Activated gamma-delta T cell treated with Interleukin-2 at 50 U/mL for 16 hours (primary cell): ENCODE data around the gene HEMGN.

Source experiments
- DNase-seq: peaks from one replicate; pipeline ENCODE4 v3.0.0-alpha.2; 2020

Gene HEMGN

GRCh38 chr9:97891736-97892135 is 46.2 kb downstream of the HEMGN start:
- no peak for DNase-seq

GRCh38 chr9:97889941-97890887 is 47.8 kb downstream of the HEMGN start:
- peak; percentile 58 for DNase-seq

GRCh38 chr9:97880336-97880735 is 57.6 kb downstream of the HEMGN start:
- DNase-seq = no peak
